Osteoblast (primary cell): Measurements from ENCODE around the gene MGA. TPM values are rescaled to one million over a fixed set of nuclear protein-coding genes. Genes with fewer than 3 reads are reported as not detected.

Experiments
- DNase-seq: peaks from one replicate; pipeline ENCODE4 v3.0.0; 2011; ENCODE audit warnings: low spot score, mixed read lengths; ENCODE audit not compliant: insufficient read length; ENCODE audit errors: missing footprints
- H2AFZ ChIP-seq: 2 replicates; pipeline ENCODE4 v1.6.0; 2011; ENCODE audit warnings: mild to moderate bottlenecking, low read length
- H3K27ac ChIP-seq: 2 replicates; pipeline ENCODE4 v1.5.1; 2011; ENCODE audit warnings: mild to moderate bottlenecking, low read depth, low read length, moderate library complexity
- H3K27me3 ChIP-seq: 2 replicates; pipeline ENCODE4 v1.6.0; 2012; ENCODE audit warnings: mild to moderate bottlenecking, control low read depth, inconsistent platforms, low read length, moderate library complexity; ENCODE audit not compliant: insufficient read depth
- H3K36me3 ChIP-seq: 2 replicates; pipeline ENCODE4 v1.5.1; 2011; ENCODE audit warnings: mild to moderate bottlenecking, low read length, control low read depth, moderate library complexity; ENCODE audit not compliant: insufficient read depth
- H3K4me1 ChIP-seq: 2 replicates; pipeline ENCODE4 v1.5.1; 2011; ENCODE audit warnings: mild to moderate bottlenecking, low read length, control low read depth, moderate library complexity; ENCODE audit not compliant: insufficient read depth
- H3K4me2 ChIP-seq: 2 replicates; pipeline ENCODE4 v1.6.0; 2011; ENCODE audit warnings: mild to moderate bottlenecking, low read length; ENCODE audit not compliant: insufficient read depth
- H3K4me3 ChIP-seq: fragments of 200-600 bp; sonication (generic); 3 replicates; pipeline ENCODE4 v1.5.1; 2012; ENCODE audit warnings: mild to moderate bottlenecking, low read length, inconsistent platforms; ENCODE audit not compliant: insufficient read depth
- H3K79me2 ChIP-seq: 2 replicates; pipeline ENCODE4 v1.6.0; 2012; ENCODE audit warnings: mild to moderate bottlenecking, low read length, control low read depth, inconsistent platforms; ENCODE audit not compliant: insufficient read depth
- H3K9me3 ChIP-seq: 2 replicates; pipeline ENCODE4 v1.5.1; 2011; ENCODE audit warnings: low read depth, low read length, control low read depth
- H4K20me1 ChIP-seq: 2 replicates; pipeline ENCODE4 v1.6.0; 2012; ENCODE audit warnings: mild to moderate bottlenecking, low read length, control low read depth; ENCODE audit not compliant: insufficient read depth
- small RNA-seq: library from RNA; depleted of rRNA; stranded (forward); fragments of <200 nt; gene quantifications from one replicate; pipeline ENCODE3, GENCODE V24; 2012
- total RNA-seq: library from RNA; depleted of rRNA; stranded (reverse); fragments of >200 nt; gene quantifications from 2 replicates; pipeline ENCODE4 v1.2.3, GENCODE V29; 2012
- TF ChIP-seq, protein P1 (sequence below): IDR thresholded peaks from 2 replicates; pipeline ENCODE4 v1.5.1; 2011; ENCODE audit warnings: mild to moderate bottlenecking, low read depth, low read length, moderate library complexity; ENCODE audit errors: extremely low read depth

The MGA gene
- total RNA-seq, 1 donor, result 40.2 TPM

DNA sequence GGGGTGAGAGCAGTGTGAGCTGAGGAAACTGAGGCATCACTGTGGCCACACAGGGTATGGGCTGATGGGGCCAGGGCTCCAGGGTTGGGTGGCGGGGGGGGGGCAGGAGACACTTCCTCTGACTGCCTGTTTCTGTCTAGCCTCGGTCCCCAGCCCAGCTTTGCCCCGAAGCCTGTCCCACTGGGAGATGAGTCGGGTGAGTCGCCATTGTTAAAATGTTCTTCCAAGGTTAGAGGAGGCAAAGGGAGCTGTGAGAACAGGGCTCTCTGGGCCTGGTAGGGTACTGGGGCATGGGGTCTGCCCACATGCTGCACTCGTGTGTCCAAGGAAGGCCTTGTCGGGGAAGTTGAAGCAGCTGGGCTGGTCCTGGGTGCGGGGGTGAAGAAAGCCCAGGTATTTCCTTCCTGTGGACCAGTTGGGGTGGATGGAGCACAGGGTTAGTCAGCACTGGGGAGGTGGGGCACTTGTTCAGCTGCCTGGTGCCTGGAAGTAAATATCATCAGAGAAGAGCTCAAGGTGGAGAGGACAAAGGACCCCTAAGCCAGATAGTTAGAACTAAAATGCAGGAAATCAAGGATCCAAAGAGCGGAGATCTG is 159.3 kb downstream of the MGA start:
- Histone ChIP-seq H3K4me2 (no peak overlapping the region), H2AFZ (no peak overlapping the region), H3K27me3 (no peaks in the 10 kb centered on the region), H3K4me1 (no peaks in the 10 kb centered on the region), H4K20me1 (no peaks in the 10 kb centered on the region), H3K79me2 (no peaks in the 10 kb centered on the region), H3K36me3 (peaks cover 68% of the 10 kb centered on the region), H3K4me3 (no peak overlapping the region), H3K27ac (no peak overlapping the region), H3K9me3 (no peaks in the 10 kb centered on the region)
- peak; percentile 81 for DNase-seq
- TF ChIP-seq, protein P1, sequence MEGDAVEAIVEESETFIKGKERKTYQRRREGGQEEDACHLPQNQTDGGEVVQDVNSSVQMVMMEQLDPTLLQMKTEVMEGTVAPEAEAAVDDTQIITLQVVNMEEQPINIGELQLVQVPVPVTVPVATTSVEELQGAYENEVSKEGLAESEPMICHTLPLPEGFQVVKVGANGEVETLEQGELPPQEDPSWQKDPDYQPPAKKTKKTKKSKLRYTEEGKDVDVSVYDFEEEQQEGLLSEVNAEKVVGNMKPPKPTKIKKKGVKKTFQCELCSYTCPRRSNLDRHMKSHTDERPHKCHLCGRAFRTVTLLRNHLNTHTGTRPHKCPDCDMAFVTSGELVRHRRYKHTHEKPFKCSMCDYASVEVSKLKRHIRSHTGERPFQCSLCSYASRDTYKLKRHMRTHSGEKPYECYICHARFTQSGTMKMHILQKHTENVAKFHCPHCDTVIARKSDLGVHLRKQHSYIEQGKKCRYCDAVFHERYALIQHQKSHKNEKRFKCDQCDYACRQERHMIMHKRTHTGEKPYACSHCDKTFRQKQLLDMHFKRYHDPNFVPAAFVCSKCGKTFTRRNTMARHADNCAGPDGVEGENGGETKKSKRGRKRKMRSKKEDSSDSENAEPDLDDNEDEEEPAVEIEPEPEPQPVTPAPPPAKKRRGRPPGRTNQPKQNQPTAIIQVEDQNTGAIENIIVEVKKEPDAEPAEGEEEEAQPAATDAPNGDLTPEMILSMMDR, result no peak

DNA sequence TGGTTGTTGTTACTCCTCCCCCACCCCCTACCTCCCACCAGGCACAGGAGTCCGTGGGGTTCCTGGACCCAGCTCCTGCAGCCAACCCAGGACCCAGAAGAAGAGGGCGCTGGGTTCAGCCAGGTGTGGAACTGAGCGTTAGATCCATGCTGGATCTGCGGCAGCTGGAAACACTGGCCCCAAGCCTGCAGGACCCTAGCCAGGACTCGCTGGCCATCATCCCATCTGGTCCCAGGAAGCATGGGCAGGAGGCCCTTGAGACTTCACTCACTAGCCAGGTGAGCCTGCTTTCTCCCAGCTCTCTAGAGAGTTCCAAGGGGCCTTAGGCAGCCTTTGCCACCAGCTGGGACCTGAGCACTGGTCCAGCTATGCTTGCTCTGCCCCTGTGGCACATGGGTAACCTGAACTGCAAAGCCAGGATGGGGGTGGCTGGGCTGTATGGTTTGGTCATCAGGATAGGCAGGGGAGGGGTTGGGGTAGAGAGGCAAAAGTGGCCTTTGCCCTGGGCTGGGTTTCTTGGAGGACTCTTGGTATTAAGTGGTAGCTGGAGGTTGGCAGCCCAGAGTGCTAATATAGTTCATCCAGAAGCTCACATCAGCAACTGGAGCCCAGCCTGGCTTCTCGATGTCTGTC is 160.7 kb downstream of the MGA start:
- Histone ChIP-seq H3K4me1 (no peaks in the 10 kb centered on the region), H3K27ac (no peak overlapping the region), H3K79me2 (no peaks in the 10 kb centered on the region), H2AFZ (no peak overlapping the region), H3K9me3 (no peaks in the 10 kb centered on the region), H3K27me3 (no peaks in the 10 kb centered on the region), H3K36me3 (peaks cover 61% of the 10 kb centered on the region), H3K4me3 (no peak overlapping the region), H3K4me2 (no peak overlapping the region), H4K20me1 (no peaks in the 10 kb centered on the region)
- TF ChIP-seq, protein P1, result no peak
- DNase-seq, result peak; percentile 55

DNA sequence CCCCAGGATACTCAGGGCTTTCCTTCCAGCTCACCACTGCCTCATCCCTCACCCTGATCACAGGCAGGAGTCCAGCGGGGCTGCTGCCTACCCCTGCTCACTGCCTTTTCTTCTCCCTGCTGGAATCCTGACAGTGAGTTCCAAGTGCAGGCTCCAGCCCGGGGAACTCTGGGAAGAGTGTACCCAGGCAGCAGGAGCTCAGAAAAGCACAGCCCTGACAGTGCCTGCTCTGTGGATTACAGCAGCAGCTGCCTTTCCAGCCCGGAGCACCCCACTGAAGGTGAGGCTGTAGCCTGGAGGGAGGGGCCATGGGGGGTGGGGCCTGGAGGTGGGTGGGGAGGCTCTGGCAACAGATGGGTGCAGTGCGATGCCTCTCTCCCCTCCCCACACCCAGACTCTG is 161.6 kb downstream of the MGA start:
- Histone ChIP-seq H3K4me2 (no peak overlapping the region), H2AFZ (no peak overlapping the region), H3K27me3 (no peaks in the 10 kb centered on the region), H3K36me3 (peaks cover 56% of the 10 kb centered on the region), H4K20me1 (no peaks in the 10 kb centered on the region), H3K9me3 (no peaks in the 10 kb centered on the region), H3K27ac (no peak overlapping the region), H3K4me3 (no peak overlapping the region), H3K4me1 (no peaks in the 10 kb centered on the region), H3K79me2 (no peaks in the 10 kb centered on the region)
- TF ChIP-seq, protein P1, result no peak
- DNase-seq, result peak; percentile 8

DNA sequence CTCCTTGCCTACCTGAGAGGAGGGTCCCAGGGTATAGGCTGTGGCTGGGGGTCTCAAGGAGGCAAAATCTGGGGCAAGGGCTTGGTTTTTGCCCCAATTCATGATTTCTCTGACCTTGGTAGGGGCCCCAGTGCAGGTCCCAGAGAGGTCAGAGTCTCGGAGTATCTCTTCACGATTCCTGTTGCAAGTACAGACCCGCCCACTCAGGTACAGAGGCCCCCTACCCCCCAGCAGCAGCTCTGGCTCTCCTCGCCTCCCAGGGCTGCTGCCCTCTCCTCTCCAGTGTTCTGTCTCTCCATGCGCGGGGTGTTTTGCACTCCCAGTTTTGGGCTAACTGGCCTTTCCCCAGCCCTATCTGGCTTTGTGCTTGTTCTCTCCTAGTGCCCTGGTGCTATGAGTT is 162.3 kb downstream of the MGA start:
- DNase-seq, result peak; percentile 78
- no peaks in the 10 kb centered on the region for H3K9me3 ChIP-seq
- H3K27me3 ChIP-seq, result no peaks in the 10 kb centered on the region
- H3K27ac ChIP-seq, result no peak overlapping the region
- TF ChIP-seq, protein P1, result no peak
- H2AFZ ChIP-seq, result no peak overlapping the region
- H3K4me3 ChIP-seq, result no peak overlapping the region
- peaks cover 3% of the 10 kb centered on the region for H3K4me1 ChIP-seq
- no peaks in the 10 kb centered on the region for H3K79me2 ChIP-seq
- no peak overlapping the region for H3K4me2 ChIP-seq
- no peaks in the 10 kb centered on the region for H4K20me1 ChIP-seq
- peaks cover 51% of the 10 kb centered on the region for H3K36me3 ChIP-seq

Small RNA genes within 50 kb of the gene (small RNA-seq; reads per million reads assigned to genes)
- not detected for gene MIR626

Other genes with a start within 250 kb of the MGA start
- gene RTF1, start 243.3 kb upstream of the MGA start, total RNA-seq, result 26.1 and 29.2 TPM in 2 replicates
- gene ITPKA, start 166.5 kb upstream of the MGA start, total RNA-seq, result 0.29 and 0.36 TPM in 2 replicates
- not detected in 2 replicates for gene LTK, start 146.6 kb upstream of the MGA start, total RNA-seq
- 11.9 and 13.8 TPM in 2 replicates for gene RPAP1, start 116.1 kb upstream of the MGA start, total RNA-seq
- gene TYRO3, start 101.2 kb upstream of the MGA start, total RNA-seq, result 6.2 and 6.8 TPM in 2 replicates
- 22.8 and 25.6 TPM in 2 replicates for gene MAPKBP1, start 114.1 kb downstream of the MGA start, total RNA-seq
- gene JMJD7, start 167.7 kb downstream of the MGA start, total RNA-seq, result 1.2 and 1.4 TPM in 2 replicates
- gene PLA2G4B, start 178.4 kb downstream of the MGA start, total RNA-seq, result 0.72 and 1.2 TPM in 2 replicates
- gene SPTBN5, start 233.6 kb downstream of the MGA start, total RNA-seq, result under 0.01 and 0.36 TPM in 2 replicates